GM23248 (cell line): ENCODE measurements around the gene ATP8A2. TPM values are rescaled to one million over a fixed set of nuclear protein-coding genes. Genes with fewer than 3 reads are reported as not detected.

Experiments
- DNase-seq: peaks from one replicate; pipeline ENCODE4 v3.0.0-alpha.2; 2015
- H2AFZ ChIP-seq: fragments of 200-600 bp; sonication (generic); 2 replicates; pipeline ENCODE4 v1.6.1; 2016; ENCODE audit warnings: antibody characterized with exemption
- H3F3A ChIP-seq: fragments of 200-600 bp; sonication (generic); 2 replicates; pipeline ENCODE4 v1.6.1; 2016; ENCODE audit warnings: mild to moderate bottlenecking, antibody characterized with exemption, mixed run types; ENCODE audit not compliant: insufficient read depth
- H3K27ac ChIP-seq: fragments of 200-600 bp; sonication (generic); 2 replicates; pipeline ENCODE4 v1.5.1; 2016; ENCODE audit warnings: mild to moderate bottlenecking
- H3K27me3 ChIP-seq: fragments of 200-600 bp; sonication (generic); replicated peaks from 2 replicates; pipeline ENCODE4 v1.6.1; 2016; ENCODE audit warnings: mild to moderate bottlenecking; ENCODE audit not compliant: insufficient read depth
- H3K36me3 ChIP-seq: fragments of 200-600 bp; sonication (generic); 2 replicates; pipeline ENCODE4 v1.6.1; 2016; ENCODE audit warnings: low read depth, mild to moderate bottlenecking
- H3K4me1 ChIP-seq: fragments of 200-600 bp; sonication (generic); 2 replicates; pipeline ENCODE4 v1.6.1; 2016; ENCODE audit warnings: mild to moderate bottlenecking; ENCODE audit not compliant: insufficient read depth
- H3K4me2 ChIP-seq: fragments of 200-600 bp; sonication (generic); one replicate; pipeline ENCODE4 v1.6.1; 2016; ENCODE audit warnings: mild to moderate bottlenecking; ENCODE audit not compliant: unreplicated experiment
- H3K4me3 ChIP-seq: fragments of 200-600 bp; sonication (generic); 2 replicates; pipeline ENCODE4 v1.5.1; 2016; ENCODE audit warnings: mild to moderate bottlenecking
- H3K79me2 ChIP-seq: fragments of 200-600 bp; sonication (generic); 2 replicates; pipeline ENCODE4 v1.6.1; 2016; ENCODE audit warnings: mild to moderate bottlenecking; ENCODE audit not compliant: insufficient read depth
- H3K9ac ChIP-seq: fragments of 200-600 bp; sonication (generic); 2 replicates; pipeline ENCODE4 v1.6.1; 2016; ENCODE audit warnings: mild to moderate bottlenecking
- H3K9me2 ChIP-seq: fragments of 200-600 bp; sonication (generic); 2 replicates; pipeline ENCODE4 v1.6.1; 2016; ENCODE audit warnings: mixed run types, mild to moderate bottlenecking, moderate library complexity; ENCODE audit not compliant: insufficient read depth
- H3K9me3 ChIP-seq: fragments of 200-600 bp; sonication (generic); one replicate; pipeline ENCODE4 v1.6.1; 2017; ENCODE audit warnings: low read depth
- H4K20me1 ChIP-seq: fragments of 200-600 bp; sonication (generic); 2 replicates; pipeline ENCODE4 v1.6.0; 2016; ENCODE audit not compliant: insufficient read depth
- EZH2 ChIP-seq: fragments of 200-600 bp; sonication (generic); IDR thresholded peaks from 2 replicates; pipeline ENCODE4 v1.6.1; 2018; ENCODE audit warnings: antibody characterized with exemption, mild to moderate bottlenecking; ENCODE audit not compliant: insufficient read depth, poor library complexity, severe bottlenecking
- EZH2phosphoT487 ChIP-seq: fragments of 200-600 bp; sonication (generic); IDR thresholded peaks from 2 replicates; pipeline ENCODE4 v1.6.1; 2018; ENCODE audit warnings: antibody characterized with exemption, moderate library complexity, mild to moderate bottlenecking, low read depth; ENCODE audit not compliant: insufficient read depth
- WGBS, 2 experiments: methylation state at CpG; one replicate each; pipeline ENCODE4 v1.1.6; 2015 to 2017; ENCODE audit warnings: low lambda C conversion rate in 2 of 2, low coverage in 1 of 2; ENCODE audit errors: missing lambda C conversion rate in 2 of 2; 5-methylcytosine and 5-hydroxymethylcytosine counted together
- in situ Hi-C: fragments of 300-500 bp; cut with MboI; formaldehyde crosslinking; loops from 2 replicates; pipeline ENCODE4 v1.15.0; 2020
- polyA plus RNA-seq: library from polyadenylated mRNA; unstranded; fragments of >200 nt; fragmentation: Nextera tagmentation; extraction: Ambion mirVana; gene quantifications from 2 replicates; pipeline ENCODE4 v1.2.1, GENCODE V29; 2016
- total RNA-seq: library from RNA; depleted of rRNA; stranded (reverse); fragments of >200 nt; shearing (Covaris generic); gene quantifications from 2 replicates; pipeline ENCODE4 v1.2.3, GENCODE V29; 2014

ATP8A2 gene
- total and polyA plus RNA-seq, 2 experiments from 2014 or later, result under 0.01 to 0.05 TPM

GRCh38 chr13:25973576-25973975 lies 601.8 kb downstream of the ATP8A2 start:
- H3K4me2 ChIP-seq, result no peak overlapping the region
- in situ Hi-C loops, result loop anchor here (10.0 kb wide), 1 partner anchor 59 kb away; no protein-coding TSS in a partner anchor
- H3K9me2 ChIP-seq, result no peaks in the 10 kb centered on the region
- no peak overlapping the region for H2AFZ ChIP-seq
- H3K36me3 ChIP-seq, result no peaks in the 10 kb centered on the region
- H3K9ac ChIP-seq, result no peak overlapping the region
- TF ChIP-seq EZH2 (no peak), EZH2phosphoT487 (no peak)
- no peak overlapping the region for H3K4me3 ChIP-seq
- H3K27me3 ChIP-seq, result peaks cover 25% of the 10 kb centered on the region
- H3K9me3 ChIP-seq, result no peaks in the 10 kb centered on the region
- no peaks in the 10 kb centered on the region for H4K20me1 ChIP-seq
- WGBS, 2 experiments, result 42 to 47% methylated on average over 7 of the region's 7 CpGs
- H3K27ac ChIP-seq, result no peak overlapping the region
- H3F3A ChIP-seq, result no peaks in the 10 kb centered on the region
- no peak for DNase-seq
- no peaks in the 10 kb centered on the region for H3K79me2 ChIP-seq
- H3K4me1 ChIP-seq, result no peaks in the 10 kb centered on the region

GRCh38 chr13:25977216-25977615 lies 605.4 kb downstream of the ATP8A2 start:
- no peak overlapping the region for H2AFZ ChIP-seq
- H3F3A ChIP-seq, result no peaks in the 10 kb centered on the region
- no peak overlapping the region for H3K27ac ChIP-seq
- no peaks in the 10 kb centered on the region for H3K79me2 ChIP-seq
- H3K9ac ChIP-seq, result no peak overlapping the region
- H3K4me1 ChIP-seq, result no peaks in the 10 kb centered on the region
- no peak for TF ChIP-seq EZH2phosphoT487
- no peak for TF ChIP-seq EZH2
- no peaks in the 10 kb centered on the region for H4K20me1 ChIP-seq
- H3K9me3 ChIP-seq, result no peaks in the 10 kb centered on the region
- in situ Hi-C loops, result loop anchor here (10.0 kb wide), 1 partner anchor 62 kb away; no protein-coding TSS in a partner anchor
- no peaks in the 10 kb centered on the region for H3K36me3 ChIP-seq
- H3K27me3 ChIP-seq, result peaks cover 12% of the 10 kb centered on the region
- no peaks in the 10 kb centered on the region for H3K9me2 ChIP-seq
- no peak for DNase-seq
- H3K4me2 ChIP-seq, result no peak overlapping the region
- H3K4me3 ChIP-seq, result no peak overlapping the region
- WGBS, 2 experiments, result 72 to 75% methylated on average over 10 of the region's 10 CpGs

- in situ Hi-C loops, result loop anchor here (10.0 kb wide), 1 partner anchor 63 kb away; no protein-coding TSS in a partner anchor
- Histone ChIP-seq H3K9me3 (no peaks in the 10 kb centered on the region), H3K36me3 (no peaks in the 10 kb centered on the region), H3K4me1 (no peaks in the 10 kb centered on the region), H3K27me3 (peaks cover 8% of the 10 kb centered on the region), H3K4me2 (no peak overlapping the region), H3K9ac (no peak overlapping the region), H3K27ac (no peak overlapping the region), H3F3A (no peaks in the 10 kb centered on the region), H2AFZ (no peak overlapping the region), H4K20me1 (no peaks in the 10 kb centered on the region), H3K4me3 (no peak overlapping the region), H3K79me2 (no peaks in the 10 kb centered on the region), H3K9me2 (no peaks in the 10 kb centered on the region)
- WGBS, 2 experiments, result 10 to 14% methylated on average over 4 of the region's 4 CpGs
- no peak for DNase-seq
- TF ChIP-seq EZH2, result no peak
- TF ChIP-seq EZH2phosphoT487, result no peak
These were observed 605.9 kb downstream of the ATP8A2 start for GRCh38 chr13:25977671-25978070.

GRCh38 chr13:25978961-25979360 lies 607.2 kb downstream of the ATP8A2 start:
- no peak for TF ChIP-seq EZH2
- no peak for TF ChIP-seq EZH2phosphoT487
- no peak for DNase-seq
- in situ Hi-C loops, result loop anchor here (10.0 kb wide), 1 partner anchor 64 kb away; no protein-coding TSS in a partner anchor
- Histone ChIP-seq H3K4me2 (no peak overlapping the region), H3K9me3 (no peaks in the 10 kb centered on the region), H4K20me1 (no peaks in the 10 kb centered on the region), H3K4me1 (no peaks in the 10 kb centered on the region), H3F3A (no peaks in the 10 kb centered on the region), H3K27me3 (peaks cover 7% of the 10 kb centered on the region), H3K36me3 (no peaks in the 10 kb centered on the region), H3K4me3 (no peak overlapping the region), H3K9ac (no peak overlapping the region), H3K9me2 (no peaks in the 10 kb centered on the region), H3K27ac (no peak overlapping the region), H2AFZ (no peak overlapping the region), H3K79me2 (no peaks in the 10 kb centered on the region)
- WGBS, 2 experiments, result 33 to 35% methylated on average over 2 of the region's 2 CpGs
